GM23248 (cell line): ENCODE data around the gene HLA-DRA.

Source experiments
- EZH2 ChIP-seq: fragments of 200-600 bp; sonication (generic); IDR thresholded peaks from 2 replicates; pipeline ENCODE4 v1.6.1; 2018; ENCODE audit warnings: antibody characterized with exemption, mild to moderate bottlenecking; ENCODE audit not compliant: insufficient read depth, poor library complexity, severe bottlenecking
- EZH2phosphoT487 ChIP-seq: fragments of 200-600 bp; sonication (generic); IDR thresholded peaks from 2 replicates; pipeline ENCODE4 v1.6.1; 2018; ENCODE audit warnings: antibody characterized with exemption, moderate library complexity, mild to moderate bottlenecking, low read depth; ENCODE audit not compliant: insufficient read depth

GRCh38 chr6:32462609-32463008 is 22.9 kb downstream of the HLA-DRA start:
- TF ChIP-seq EZH2, result no peak
- no peak for TF ChIP-seq EZH2phosphoT487
